Epithelial cell of esophagus (primary cell): ENCODE results near the gene AICDA.
A peak's percentile ranks its signal among the peaks of the same experiment; 100 is the strongest.
"Not testable (repeated sequence)": the region's sequence is repeated elsewhere in the genome, so short reads cannot be mapped to it uniquely, and the experiment has no call there.

Source experiments
- DNase-seq: peaks from one replicate; pipeline ENCODE4 v3.0.0; 2010; ENCODE audit warnings: low read depth
- H3K4me3 ChIP-seq: 2 replicates; pipeline ENCODE4 v1.5.1; 2011; ENCODE audit warnings: mild to moderate bottlenecking, low read length, control low read depth
- CTCF ChIP-seq: IDR thresholded peaks from 2 replicates; pipeline ENCODE4 v1.5.1; 2011; ENCODE audit warnings: low read depth, mild to moderate bottlenecking, low read length, control low read depth, inconsistent platforms; ENCODE audit not compliant: insufficient read depth; ENCODE audit errors: missing control alignments

Gene AICDA

GRCh38 chr12:8590842-8591545 lies 21.7 kb downstream of the AICDA start:
- no peak for TF ChIP-seq CTCF

GRCh38 chr12:8589679-8590078 lies 23.0 kb downstream of the AICDA start:
- DNase-seq, result no peak
- no peak for TF ChIP-seq CTCF
- no peak overlapping the region for H3K4me3 ChIP-seq

More at GRCh38 chr12:8590842-8591545, 21.7 kb downstream of the AICDA start:
- peak; percentile 63 for DNase-seq
- no peak overlapping the region for H3K4me3 ChIP-seq

DNA sequence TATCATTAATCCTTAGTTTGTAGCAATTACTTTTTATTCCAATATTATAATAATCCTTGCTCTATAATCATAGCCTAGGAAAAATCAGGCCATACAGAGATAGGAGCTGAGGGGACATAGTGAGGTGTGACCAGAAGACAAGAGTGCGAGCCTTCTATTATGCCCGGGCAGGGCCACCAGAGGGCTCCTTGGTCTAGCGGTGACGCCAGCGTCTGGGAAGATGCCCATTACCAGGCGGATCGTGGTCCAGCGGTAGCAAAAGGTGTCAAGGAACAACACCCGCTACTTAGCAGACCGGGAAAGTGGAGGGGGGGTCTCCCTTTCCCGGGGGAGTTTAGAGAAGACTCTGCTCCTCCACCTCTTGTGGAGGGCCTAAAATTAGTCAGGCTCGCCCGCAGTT lies 28.2 kb downstream of the AICDA start:
- not testable (repeated sequence) for H3K4me3 ChIP-seq, DNase-seq

GRCh38 chr12:8584004-8584403 lies 28.7 kb downstream of the AICDA start:
- DNase-seq, result no peak
- no peak for TF ChIP-seq CTCF

GRCh38 chr12:8581098-8581784 lies 31.4 kb downstream of the AICDA start:
- DNase-seq, result no peak
- no peak overlapping the region for H3K4me3 ChIP-seq
- TF ChIP-seq CTCF, result no peak

More at GRCh38 chr12:8584004-8584403, 28.7 kb downstream of the AICDA start:
- H3K4me3 ChIP-seq, result no peak overlapping the region

- TF ChIP-seq CTCF, result no peak
- no peak overlapping the region for H3K4me3 ChIP-seq
- DNase-seq, result no peak
Observed at GRCh38 chr12:8577879-8578278, 34.8 kb downstream of the AICDA start.

GRCh38 chr12:8572507-8572906 lies 40.2 kb downstream of the AICDA start:
- TF ChIP-seq CTCF, result no peak
- DNase-seq, result no peak
- H3K4me3 ChIP-seq, result no peak overlapping the region
